IMR-90 (cell line): Measurements from ENCODE around the gene CSAG2. TPM values are rescaled to one million over a fixed set of nuclear protein-coding genes. Genes with fewer than 3 reads are reported as not detected.
"Not testable (repeated sequence)": the region's sequence is repeated elsewhere in the genome, so short reads cannot be mapped to it uniquely, and the experiment has no call there.

ENCODE experiments used
- ATAC-seq: fragments of 200-7000 bp; cut with Tn5 transposase; 2 replicates; pipeline ENCODE4 v1.9.1; 2020; ENCODE audit warnings: low read depth, mild to moderate bottlenecking, moderate library complexity
- BruUV-seq: library from RNA; stranded (reverse); fragments of 400-500 nt; replicated peaks from 2 replicates; lab custom pipeline; 2021; lab: Mats Ljungman, UMichigan
- CTCF ChIA-PET: fragments of 300-600 bp; formaldehyde crosslinking; extraction: SDS; loops from one replicate; lab custom pipeline; 2021; ENCODE audit warnings: antibody characterized with exemption; lab: Yijun Ruan, JAX
- POLR2A ChIA-PET: fragments of 300-600 bp; sonication (Branson Sonifier 250); formaldehyde crosslinking; loops from one replicate; lab custom pipeline; 2022; ENCODE audit warnings: antibody characterized with exemption; ENCODE audit not compliant: unreplicated experiment; lab: Charles Lee
- DNase-seq: peaks from one replicate; pipeline ENCODE4 v3.0.0; 2013
- H2AFZ ChIP-seq: replicated peaks from 2 replicates; pipeline ENCODE3; 2013; ENCODE audit warnings: low read length, mild to moderate bottlenecking; ENCODE audit not compliant: poor library complexity
- H2AK5ac ChIP-seq: 2 replicates; pipeline ENCODE4 v1.6.1; 2013; ENCODE audit warnings: low read depth, low read length, inconsistent platforms
- H2AK9ac ChIP-seq: replicated peaks from 2 replicates; pipeline ENCODE3; 2013; ENCODE audit warnings: mild to moderate bottlenecking, low read depth, low read length, moderate library complexity; ENCODE audit not compliant: poor library complexity
- H2BK120ac ChIP-seq: 2 replicates; pipeline ENCODE4 v1.6.1; 2013; ENCODE audit warnings: low read depth, low read length, inconsistent platforms
- H2BK15ac ChIP-seq: 3 replicates; pipeline ENCODE4 v1.6.1; 2013; ENCODE audit warnings: low read depth, low read length, inconsistent platforms
- H2BK20ac ChIP-seq: 2 replicates; pipeline ENCODE4 v1.6.1; 2013; ENCODE audit warnings: low read depth, mild to moderate bottlenecking, inconsistent platforms, low read length, moderate library complexity
- H2BK5ac ChIP-seq: 2 replicates; pipeline ENCODE4 v1.6.1; 2013; ENCODE audit warnings: mild to moderate bottlenecking, low read depth, low read length, inconsistent platforms; ENCODE audit not compliant: poor library complexity, severe bottlenecking
- H3K14ac ChIP-seq: replicated peaks from 2 replicates; pipeline ENCODE4 v1.6.1; 2013; ENCODE audit warnings: low read depth, low read length, inconsistent platforms
- H3K18ac ChIP-seq: 2 replicates; pipeline ENCODE4 v1.6.1; 2013; ENCODE audit warnings: low read depth, low read length, control low read depth
- H3K23ac ChIP-seq: 2 replicates; pipeline ENCODE4 v1.6.1; 2013; ENCODE audit warnings: low read depth, low read length, inconsistent platforms
- H3K27ac ChIP-seq: 2 replicates; pipeline ENCODE4 v1.5.1; 2013; ENCODE audit warnings: mild to moderate bottlenecking, control low read depth, low read length; ENCODE audit not compliant: insufficient read depth
- H3K27me3 ChIP-seq: 2 replicates; pipeline ENCODE4 v1.6.1; 2013; ENCODE audit warnings: low read length; ENCODE audit not compliant: control insufficient read depth, insufficient read depth
- H3K36me3 ChIP-seq: 2 replicates; pipeline ENCODE4 v1.6.1; 2013; ENCODE audit warnings: low read length, mixed read lengths; ENCODE audit not compliant: control insufficient read depth, insufficient read depth
- H3K4ac ChIP-seq: 2 replicates; pipeline ENCODE4 v1.6.1; 2013; ENCODE audit warnings: low read depth, low read length, inconsistent platforms
- H3K4me1 ChIP-seq: 2 replicates; pipeline ENCODE4 v1.6.1; 2013; ENCODE audit warnings: low read length, mixed read lengths; ENCODE audit not compliant: control insufficient read depth, insufficient read depth
- H3K4me2 ChIP-seq: 2 replicates; pipeline ENCODE4 v1.6.1; 2013; ENCODE audit warnings: low read depth, mild to moderate bottlenecking, control low read depth, low read length, moderate library complexity
- H3K4me3 ChIP-seq: 2 replicates; pipeline ENCODE4 v1.5.1; 2013; ENCODE audit warnings: low read depth, mild to moderate bottlenecking, control low read depth, low read length, moderate library complexity; ENCODE audit not compliant: insufficient read depth
- H3K56ac ChIP-seq: 2 replicates; pipeline ENCODE4 v1.6.1; 2013; ENCODE audit warnings: low read length, inconsistent platforms; ENCODE audit not compliant: insufficient read depth; ENCODE audit errors: extremely low read depth
- H3K79me1 ChIP-seq, 2 experiments: 2 replicates each; pipeline ENCODE4 v1.6.1; 2013; ENCODE audit warnings: low read length in 2 of 2, inconsistent platforms in 1 of 2, low read depth in 1 of 2
- H3K9ac ChIP-seq: 2 replicates; pipeline ENCODE4 v1.6.1; 2013; ENCODE audit warnings: low read depth, low read length, control low read depth
- H3K9me1 ChIP-seq: 2 replicates; pipeline ENCODE4 v1.6.1; 2013; ENCODE audit warnings: low read length, inconsistent platforms; ENCODE audit not compliant: insufficient read depth
- H3K9me3 ChIP-seq: 2 replicates; pipeline ENCODE4 v1.6.1; 2013; ENCODE audit warnings: low read length; ENCODE audit not compliant: control insufficient read depth, insufficient read depth
- H4K20me1 ChIP-seq: 2 replicates; pipeline ENCODE4 v1.6.1; 2013; ENCODE audit warnings: low read length, inconsistent platforms; ENCODE audit not compliant: insufficient read depth
- H4K5ac ChIP-seq: 2 replicates; pipeline ENCODE4 v1.6.1; 2013; ENCODE audit warnings: mild to moderate bottlenecking, low read depth, low read length, control low read depth
- H4K8ac ChIP-seq, 2 experiments: 2 replicates each; pipeline ENCODE4 v1.6.1; 2013; ENCODE audit warnings: low read depth in 2 of 2, low read length in 2 of 2, control low read depth in 1 of 2, inconsistent platforms in 1 of 2
- H4K91ac ChIP-seq: 2 replicates; pipeline ENCODE4 v1.6.1; 2013; ENCODE audit warnings: low read depth, low read length, inconsistent platforms; ENCODE audit not compliant: insufficient read depth
- WGBS, 2 experiments: methylation state at CpG; one replicate each; pipeline versions ENCODE4 v1.1.5 to v1.1.7; 2013; ENCODE audit warnings: missing lambda C conversion rate in 2 of 2; ENCODE audit not compliant: insufficient read length in 1 of 2; ENCODE audit errors: extremely low coverage in 2 of 2; 5-methylcytosine and 5-hydroxymethylcytosine counted together
- dilution Hi-C: fragments of 300-500 bp; cut with HindIII; formaldehyde crosslinking; loops from one replicate; pipeline ENCODE4 v1.14.3; 2018; ENCODE audit warnings: low sequenced_read_pairs; ENCODE audit not compliant: unreplicated experiment
- in situ Hi-C: fragments of 300-500 bp; cut with MboI; formaldehyde crosslinking; loops from 3 replicates; pipeline ENCODE4 v1.14.3; 2019; ENCODE audit warnings: low sequenced_read_pairs, inconsistent platforms, mixed read lengths
- intact Hi-C: fragments of 100-400 bp; cut with micrococcal nuclease; formaldehyde crosslinking; loops from 2 replicates; pipeline ENCODE4 v1.10.0; 2022
- polyA plus RNA-seq, 3 experiments: library from polyadenylated mRNA; depleted of rRNA; stranded (reverse); fragments of >200 nt; gene quantifications; 2 replicates each; pipeline ENCODE4 v1.2.3, GENCODE V29; 2012; ENCODE audit warnings: low replicate concordance in 1 of 3
- total RNA-seq: library from RNA; depleted of rRNA; stranded (reverse); fragments of >200 nt; gene quantifications from 2 replicates; pipeline ENCODE4 v1.2.3, GENCODE V29; 2012

CSAG2 gene
- total and polyA plus RNA-seq, 2 of the 4 experiments (the other 2 are of a cell fraction), result not detected

DNA sequence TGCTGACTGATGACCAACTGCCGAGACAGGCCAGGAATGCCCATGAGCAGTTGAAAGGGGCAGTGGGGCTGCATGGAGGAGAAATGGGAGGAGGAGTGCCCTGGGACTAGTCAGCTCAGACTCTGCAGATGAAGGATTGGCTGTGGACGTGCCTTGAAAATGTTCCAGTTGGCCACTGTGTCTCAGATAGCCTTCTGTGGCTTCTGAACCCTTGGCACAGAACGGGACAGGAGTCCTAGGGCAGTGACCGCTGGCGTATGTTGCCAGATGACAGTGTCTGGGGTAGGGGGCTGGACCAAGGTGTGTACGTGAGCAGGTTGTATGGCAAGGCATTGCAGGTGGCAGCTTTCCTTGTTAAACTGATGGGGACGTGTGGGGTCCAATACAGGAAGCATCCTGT, 2.6 kb downstream of the CSAG2 start:
- H2BK5ac ChIP-seq, H3K18ac ChIP-seq, H3K9me3 ChIP-seq, H3K23ac ChIP-seq, intact Hi-C loops, H3K4me3 ChIP-seq, H4K8ac ChIP-seq, dilution Hi-C loops, H2BK15ac ChIP-seq, H2AK5ac ChIP-seq, H2BK120ac ChIP-seq, H3K36me3 ChIP-seq, in situ Hi-C loops, ATAC-seq, H3K4me1 ChIP-seq, H2AFZ ChIP-seq, H4K5ac ChIP-seq, POLR2A ChIA-PET, H3K27ac ChIP-seq, H3K14ac ChIP-seq, BruUV-seq, H3K27me3 ChIP-seq, H3K79me1 ChIP-seq, H3K56ac ChIP-seq, H4K20me1 ChIP-seq, H3K4me2 ChIP-seq, H2AK9ac ChIP-seq, H4K91ac ChIP-seq, H3K4ac ChIP-seq, CTCF ChIA-PET, H2BK20ac ChIP-seq, H3K9me1 ChIP-seq, H3K9ac ChIP-seq, DNase-seq: not testable (repeated sequence)
- 0% methylated on average over 1 of the region's 7 CpGs; no CpG with 5 or more reads in 1 of the 2 experiments for WGBS, 2 experiments

DNA sequence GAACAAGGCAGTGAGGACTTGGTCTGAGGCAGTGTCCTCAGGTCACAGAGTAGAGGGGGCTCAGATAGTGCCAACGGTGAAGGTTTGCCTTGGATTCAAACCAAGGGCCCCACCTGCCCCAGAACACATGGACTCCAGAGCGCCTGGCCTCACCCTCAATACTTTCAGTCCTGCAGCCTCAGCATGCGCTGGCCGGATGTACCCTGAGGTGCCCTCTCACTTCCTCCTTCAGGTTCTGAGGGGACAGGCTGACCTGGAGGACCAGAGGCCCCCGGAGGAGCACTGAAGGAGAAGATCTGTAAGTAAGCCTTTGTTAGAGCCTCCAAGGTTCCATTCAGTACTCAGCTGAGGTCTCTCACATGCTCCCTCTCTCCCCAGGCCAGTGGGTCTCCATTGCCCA, 8.7 kb downstream of the CSAG2 start:
- H4K20me1 ChIP-seq, H3K79me1 ChIP-seq, H2BK15ac ChIP-seq, intact Hi-C loops, H2AK9ac ChIP-seq, H3K18ac ChIP-seq, H4K5ac ChIP-seq, H4K91ac ChIP-seq, H3K14ac ChIP-seq, H3K4me1 ChIP-seq, H3K23ac ChIP-seq, H2BK5ac ChIP-seq, CTCF ChIA-PET, H2AK5ac ChIP-seq, H3K9me3 ChIP-seq, H2BK20ac ChIP-seq, H3K9me1 ChIP-seq, H2BK120ac ChIP-seq, POLR2A ChIA-PET, H3K36me3 ChIP-seq, H3K9ac ChIP-seq, H3K4ac ChIP-seq, H2AFZ ChIP-seq, H3K4me2 ChIP-seq, H3K27ac ChIP-seq, H4K8ac ChIP-seq, ATAC-seq, in situ Hi-C loops, H3K4me3 ChIP-seq, dilution Hi-C loops, H3K27me3 ChIP-seq, DNase-seq, H3K56ac ChIP-seq, BruUV-seq: not testable (repeated sequence)
- no CpG with 5 or more reads among the region's 5 CpGs for WGBS, 2 experiments
